T-helper 17 cell (primary cell): ENCODE data around the gene ABCA12. TPM values are rescaled to one million over a fixed set of nuclear protein-coding genes. Genes with fewer than 3 reads are reported as not detected.

Experiments
- ATAC-seq: fragments of 150-1000 bp; cut with Tn5 transposase; 2 replicates; pipeline ENCODE4 v1.10.0; 2021; ENCODE audit warnings: mild to moderate bottlenecking, moderate library complexity
- DNase-seq, 3 donors: peaks; one replicate each; pipeline versions ENCODE4 v3.0.0 to v3.0.0-alpha.2; 2020 to 2021
- H3K9me3 ChIP-seq: one replicate; pipeline ENCODE4 v1.7.0; 2013; ENCODE audit warnings: low read length, mild to moderate bottlenecking; ENCODE audit not compliant: control insufficient read depth, poor library complexity, severe bottlenecking
- H3K27ac Mint-ChIP-seq: one replicate; pipeline ENCODE4 v1.8.0; 2022; ENCODE audit warnings: mild to moderate bottlenecking, moderate library complexity, mixed read lengths
- H3K27me3 Mint-ChIP-seq: one replicate; pipeline ENCODE4 v1.8.0; 2022; ENCODE audit warnings: mixed read lengths
- H3K36me3 Mint-ChIP-seq: one replicate; pipeline ENCODE4 v1.8.0; 2022; ENCODE audit warnings: low read depth, mixed read lengths
- H3K4me1 Mint-ChIP-seq: one replicate; pipeline ENCODE4 v1.8.0; 2022; ENCODE audit warnings: mild to moderate bottlenecking, mixed read lengths
- H3K4me3 Mint-ChIP-seq: one replicate; pipeline ENCODE4 v1.8.0; 2022; ENCODE audit warnings: mild to moderate bottlenecking, moderate library complexity, mixed read lengths
- total RNA-seq, 4 donors: library from RNA in 2 of 4; stranded (reverse) in 2 of 4; gene quantifications; one replicate each; pipeline ENCODE4 v1.2.3 and lab custom pipeline; 2022 to 2026

ABCA12 gene
- total RNA-seq, 2 donors from 2014 or later: not detected

DNA sequence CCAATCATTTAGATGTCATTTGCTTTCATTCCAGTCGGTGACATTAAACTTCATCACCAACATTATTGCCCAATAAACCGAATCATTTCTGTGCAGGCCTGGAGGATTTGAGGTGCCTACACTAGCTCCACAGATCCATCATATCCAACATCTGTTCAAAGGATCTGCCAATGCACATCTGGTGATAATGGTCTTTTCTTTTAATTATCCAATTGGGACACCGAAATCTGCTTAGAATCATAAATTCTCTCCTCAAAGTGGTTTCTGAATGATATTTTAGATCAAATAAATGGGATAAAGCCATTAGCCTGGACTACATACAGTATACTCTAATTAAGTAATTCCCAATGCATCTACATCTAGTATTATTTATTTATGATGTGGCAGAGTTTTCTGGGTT lies 85.6 kb downstream of the ABCA12 start:
- H3K27me3 Mint-ChIP-seq: no peaks in the 10 kb centered on the region
- ATAC-seq (no peak), DNase-seq (no peak)
- H3K9me3 ChIP-seq: no peaks in the 10 kb centered on the region
- no peak overlapping the region for H3K4me3 Mint-ChIP-seq
- H3K27ac Mint-ChIP-seq: no peak overlapping the region
- no peaks in the 10 kb centered on the region for H3K4me1 Mint-ChIP-seq
- H3K36me3 Mint-ChIP-seq: no peaks in the 10 kb centered on the region

DNA sequence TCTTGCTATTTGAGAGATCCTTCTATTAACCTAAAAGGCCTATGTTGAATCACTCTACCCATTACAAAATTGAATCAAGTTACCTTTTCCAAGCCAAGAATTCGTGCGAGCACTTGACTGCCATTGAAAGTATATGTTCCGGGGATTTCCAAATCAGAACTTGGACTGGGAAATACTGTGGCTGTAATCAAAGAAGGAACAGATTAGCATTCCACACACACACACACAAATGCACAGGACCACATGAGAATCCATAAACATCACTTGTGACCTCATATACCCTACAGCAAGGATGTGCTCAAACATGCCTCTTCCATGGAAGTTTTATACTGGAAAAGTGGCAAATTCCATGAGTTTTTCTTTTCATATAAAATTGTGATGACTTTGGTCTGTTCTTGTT lies 86.0 kb downstream of the ABCA12 start:
- Mint-ChIP-seq H3K27ac (no peak overlapping the region), H3K27me3 (no peaks in the 10 kb centered on the region), H3K4me3 (no peak overlapping the region), H3K4me1 (no peaks in the 10 kb centered on the region), H3K36me3 (no peaks in the 10 kb centered on the region)
- no peaks in the 10 kb centered on the region for H3K9me3 ChIP-seq
- DNase-seq (no peak), ATAC-seq (no peak)

DNA sequence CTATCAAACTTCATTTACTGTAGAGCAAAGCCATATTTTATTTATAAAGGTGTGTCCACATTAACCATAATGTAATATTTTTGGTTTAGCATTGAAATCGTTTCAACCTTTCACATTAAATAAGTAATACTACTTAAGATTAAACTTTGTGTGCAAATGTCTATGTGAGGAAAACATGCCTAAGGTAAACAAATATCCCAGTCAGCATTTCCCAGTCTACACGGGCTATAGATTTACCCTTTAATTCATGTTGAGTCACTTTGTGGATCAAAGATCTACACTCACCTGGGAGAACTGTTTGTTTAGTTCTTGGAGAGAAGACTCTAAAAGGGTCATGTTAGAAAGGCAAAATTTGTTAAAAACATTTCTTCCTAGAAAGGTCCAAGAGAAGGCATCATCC lies 89.1 kb downstream of the ABCA12 start:
- ATAC-seq: no peak
- no peaks in the 10 kb centered on the region for H3K27me3 Mint-ChIP-seq

DNA sequence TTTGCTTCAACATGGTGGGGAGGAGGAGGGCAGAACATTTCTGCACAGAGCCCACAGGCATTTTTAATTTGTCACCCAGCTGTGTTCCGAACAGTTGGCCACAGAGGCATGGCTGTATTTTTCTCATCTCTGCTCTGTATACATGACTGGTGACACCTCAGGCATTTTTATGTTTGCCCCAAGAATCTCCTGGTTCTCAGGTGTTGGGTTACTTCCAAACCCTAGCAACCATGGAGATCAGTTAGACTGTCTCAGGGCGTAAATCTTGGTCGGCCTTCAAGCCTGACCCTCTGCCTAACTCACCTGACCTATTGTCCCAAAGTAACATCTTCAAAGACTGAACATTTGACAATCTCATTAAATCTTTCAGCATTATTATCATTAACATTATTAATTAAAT lies 100.0 kb downstream of the ABCA12 start:
- DNase-seq (no peak), ATAC-seq (no peak)
- no peaks in the 10 kb centered on the region for H3K9me3 ChIP-seq
- no peaks in the 10 kb centered on the region for H3K27me3 Mint-ChIP-seq
- H3K4me1 Mint-ChIP-seq: no peaks in the 10 kb centered on the region
- H3K27ac Mint-ChIP-seq: no peak overlapping the region
- no peak overlapping the region for H3K4me3 Mint-ChIP-seq
- H3K36me3 Mint-ChIP-seq: no peaks in the 10 kb centered on the region

More for the DNA sequence above, 89.1 kb downstream of the ABCA12 start:
- H3K9me3 ChIP-seq: no peaks in the 10 kb centered on the region
- Mint-ChIP-seq H3K4me1 (no peaks in the 10 kb centered on the region), H3K36me3 (no peaks in the 10 kb centered on the region), H3K27ac (no peak overlapping the region), H3K4me3 (no peak overlapping the region)
- no peak for DNase-seq

DNA sequence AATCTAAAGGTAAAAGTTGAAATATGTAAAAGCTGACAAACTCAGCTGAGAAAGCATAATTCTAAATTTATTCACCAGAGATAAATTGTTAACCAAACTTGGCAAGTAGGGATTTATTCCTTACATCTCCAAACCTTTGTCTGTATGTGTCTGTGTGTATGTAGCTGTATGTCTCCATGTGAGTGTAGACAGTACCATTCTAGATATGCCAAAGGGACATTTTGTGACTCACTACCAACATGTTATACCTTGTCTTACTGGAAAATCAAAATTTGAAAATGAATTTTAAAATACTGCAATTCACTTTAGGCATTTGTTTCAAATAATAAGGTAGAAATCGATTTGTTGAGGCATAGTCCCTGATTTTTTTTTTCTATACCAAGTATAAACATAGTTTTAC lies 102.1 kb downstream of the ABCA12 start:
- no peaks in the 10 kb centered on the region for H3K4me1 Mint-ChIP-seq
- no peak for DNase-seq
- ATAC-seq: no peak

DNA sequence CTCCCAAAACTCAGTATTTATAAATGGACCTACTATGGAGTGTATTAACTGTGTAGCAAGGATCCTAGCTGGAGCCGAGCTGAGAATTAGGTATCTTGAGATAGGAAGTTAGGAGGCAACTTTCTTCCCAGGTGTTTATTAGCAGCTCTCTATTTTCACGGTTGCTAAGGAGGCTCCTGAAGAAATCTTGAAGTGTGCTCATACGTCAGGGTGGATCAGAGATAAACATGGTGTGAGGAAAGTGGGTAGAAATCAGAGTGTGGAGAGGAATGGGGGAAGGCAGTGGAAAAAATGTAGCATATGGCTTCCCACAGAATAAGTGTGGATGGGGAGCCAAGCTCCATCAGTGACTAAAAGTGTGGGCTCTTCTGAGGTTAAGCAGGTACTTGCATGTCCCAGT lies 104.3 kb downstream of the ABCA12 start:
- Mint-ChIP-seq H3K36me3 (no peaks in the 10 kb centered on the region), H3K27me3 (no peaks in the 10 kb centered on the region), H3K4me3 (no peak overlapping the region), H3K27ac (no peak overlapping the region), H3K4me1 (no peaks in the 10 kb centered on the region)
- ATAC-seq (no peak), DNase-seq (no peak)
- H3K9me3 ChIP-seq: no peaks in the 10 kb centered on the region

More for the DNA sequence above, 102.1 kb downstream of the ABCA12 start:
- H3K27ac Mint-ChIP-seq: no peak overlapping the region
- no peaks in the 10 kb centered on the region for H3K27me3 Mint-ChIP-seq
- H3K9me3 ChIP-seq: no peaks in the 10 kb centered on the region
- H3K36me3 Mint-ChIP-seq: no peaks in the 10 kb centered on the region
- no peak overlapping the region for H3K4me3 Mint-ChIP-seq

DNA sequence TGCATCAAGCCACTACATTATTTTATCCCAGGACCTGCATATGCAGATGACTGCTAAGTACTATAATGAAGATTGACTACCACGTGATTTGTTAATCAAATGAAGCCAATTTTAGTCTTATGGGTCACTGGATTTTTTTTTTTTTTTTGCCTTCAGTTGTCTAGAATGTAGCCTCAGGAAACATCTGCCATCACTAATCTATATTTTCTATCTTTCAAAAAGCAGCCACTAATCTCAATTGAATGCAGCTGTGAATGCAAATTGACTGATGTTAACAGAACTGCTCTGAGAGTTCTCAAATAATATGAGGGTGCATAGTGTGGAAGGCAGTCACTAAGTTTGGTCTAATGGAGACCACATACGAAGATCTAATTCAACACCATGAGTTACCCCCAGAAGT lies 106.3 kb downstream of the ABCA12 start:
- ATAC-seq (no peak), DNase-seq (no peak)
- no peaks in the 10 kb centered on the region for H3K36me3 Mint-ChIP-seq
- H3K9me3 ChIP-seq: no peaks in the 10 kb centered on the region
- no peak overlapping the region for H3K27ac Mint-ChIP-seq
- H3K4me1 Mint-ChIP-seq: no peaks in the 10 kb centered on the region
- H3K4me3 Mint-ChIP-seq: no peak overlapping the region
- H3K27me3 Mint-ChIP-seq: no peaks in the 10 kb centered on the region

DNA sequence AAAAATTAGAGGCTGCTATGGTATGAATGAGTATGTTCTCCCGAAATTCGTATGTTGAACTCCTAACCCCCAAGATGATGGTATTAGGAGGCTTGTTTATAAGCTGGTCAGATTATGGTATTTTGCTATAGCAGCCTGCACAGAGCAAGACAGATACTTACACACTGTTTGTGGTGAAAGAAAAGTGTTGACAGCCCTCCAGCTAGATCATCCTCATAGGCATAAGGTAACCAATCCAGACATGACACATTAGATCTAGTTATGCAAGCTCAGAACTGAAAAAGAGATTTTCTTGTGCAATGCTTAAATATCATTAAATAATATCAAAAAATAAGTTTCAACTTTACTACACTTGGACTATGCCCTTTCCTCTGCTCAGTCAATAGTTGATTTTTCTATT lies 107.1 kb downstream of the ABCA12 start:
- Mint-ChIP-seq H3K27ac (no peak overlapping the region), H3K36me3 (no peaks in the 10 kb centered on the region), H3K4me3 (no peak overlapping the region), H3K4me1 (no peaks in the 10 kb centered on the region), H3K27me3 (no peaks in the 10 kb centered on the region)
- DNase-seq: no peak
- ATAC-seq: no peak
- H3K9me3 ChIP-seq: no peaks in the 10 kb centered on the region

DNA sequence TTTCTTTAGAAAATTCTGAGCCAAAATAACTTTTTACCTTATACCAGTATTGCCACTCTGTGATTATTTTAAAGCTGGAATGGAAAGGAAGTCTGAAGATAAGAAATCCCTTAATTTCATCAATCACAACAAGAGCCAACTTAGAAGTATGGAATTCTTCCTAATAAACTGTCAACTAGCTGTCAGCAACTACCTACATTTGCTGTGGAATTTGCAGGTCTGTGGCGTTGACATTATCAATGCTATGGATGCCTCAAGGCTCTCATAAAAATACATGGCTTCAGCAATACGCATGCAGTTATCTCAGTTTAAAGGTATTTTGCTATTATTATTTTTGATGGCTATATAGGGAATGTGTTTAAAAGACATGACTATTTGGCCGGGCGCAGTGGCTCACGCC lies 108.5 kb downstream of the ABCA12 start:
- no peak overlapping the region for H3K27ac Mint-ChIP-seq
- H3K4me1 Mint-ChIP-seq: no peaks in the 10 kb centered on the region
- no peaks in the 10 kb centered on the region for H3K36me3 Mint-ChIP-seq
- ATAC-seq (no peak), DNase-seq (no peak)
- H3K27me3 Mint-ChIP-seq: no peaks in the 10 kb centered on the region
- no peak overlapping the region for H3K4me3 Mint-ChIP-seq
- no peaks in the 10 kb centered on the region for H3K9me3 ChIP-seq

DNA sequence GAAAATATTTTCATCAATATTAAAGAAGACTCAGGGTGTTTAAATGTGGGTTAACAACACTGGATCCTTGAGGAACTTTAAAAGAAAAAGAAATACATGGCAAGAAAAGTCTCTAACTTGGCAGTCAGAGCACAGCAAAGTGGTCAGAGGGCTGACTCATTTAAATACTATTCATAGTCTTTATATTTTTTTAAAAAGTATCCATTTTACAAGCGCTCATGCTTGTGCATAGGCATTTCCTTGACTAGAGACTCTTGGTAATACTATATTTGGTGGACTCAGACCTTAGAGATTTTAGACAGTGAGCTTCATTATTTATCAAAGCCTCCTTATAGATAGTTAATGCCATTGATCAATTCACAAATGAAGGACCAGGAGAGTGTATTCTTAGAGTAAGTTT lies 110.2 kb downstream of the ABCA12 start:
- Mint-ChIP-seq H3K4me3 (no peak overlapping the region), H3K4me1 (no peaks in the 10 kb centered on the region), H3K36me3 (no peaks in the 10 kb centered on the region), H3K27me3 (no peaks in the 10 kb centered on the region), H3K27ac (no peak overlapping the region)
- ATAC-seq: no peak
- no peaks in the 10 kb centered on the region for H3K9me3 ChIP-seq
- DNase-seq: no peak

DNA sequence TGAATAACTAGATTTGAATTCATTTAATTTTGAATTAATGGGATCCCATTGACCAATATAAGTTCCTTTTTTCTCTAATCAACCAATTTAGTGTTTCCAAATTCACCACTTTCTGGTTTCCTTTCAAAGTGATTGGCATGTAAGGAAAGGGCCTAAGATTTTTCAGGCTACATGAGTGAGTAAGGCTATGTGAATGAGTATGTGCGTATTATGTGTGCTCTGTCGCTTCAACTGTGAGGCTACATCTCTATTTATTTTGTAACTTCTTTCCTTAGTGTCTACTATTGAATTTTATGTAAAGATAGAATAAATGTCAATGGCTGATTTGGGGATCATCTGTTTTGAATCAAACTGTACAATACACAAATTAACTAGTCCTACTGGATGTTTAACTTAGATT lies 110.6 kb downstream of the ABCA12 start:
- Mint-ChIP-seq H3K27me3 (peaks cover under 1% of the 10 kb centered on the region), H3K4me3 (no peak overlapping the region)
- ATAC-seq: no peak

DNA sequence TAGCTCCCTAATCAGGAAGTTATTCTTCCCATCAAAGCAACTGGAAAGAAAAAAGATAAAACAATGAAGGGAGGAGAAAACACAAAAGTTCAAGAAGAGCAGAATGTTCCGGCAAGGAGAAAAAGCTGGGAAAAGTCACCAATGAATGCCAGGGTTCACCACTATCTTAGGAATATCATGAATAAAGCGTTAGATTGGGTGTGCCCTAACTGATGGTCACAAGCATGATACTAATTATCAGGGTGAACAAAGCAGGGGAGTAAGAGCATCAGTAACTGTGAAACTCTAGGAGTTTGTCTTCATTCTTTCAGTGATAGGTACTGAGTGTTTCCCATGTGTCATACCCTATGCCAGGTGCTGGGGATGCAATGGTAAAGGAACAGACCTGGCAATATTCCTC lies 115.5 kb downstream of the ABCA12 start:
- peaks cover 17% of the 10 kb centered on the region for H3K27me3 Mint-ChIP-seq
- H3K4me3 Mint-ChIP-seq: no peak overlapping the region
- DNase-seq: no peak
- no peaks in the 10 kb centered on the region for H3K4me1 Mint-ChIP-seq
- no peak for ATAC-seq
- H3K36me3 Mint-ChIP-seq: no peaks in the 10 kb centered on the region
- no peaks in the 10 kb centered on the region for H3K9me3 ChIP-seq
- H3K27ac Mint-ChIP-seq: no peak overlapping the region

More for the DNA sequence above, 110.6 kb downstream of the ABCA12 start:
- Mint-ChIP-seq H3K27ac (no peak overlapping the region), H3K4me1 (no peaks in the 10 kb centered on the region), H3K36me3 (no peaks in the 10 kb centered on the region)
- no peak for DNase-seq
- H3K9me3 ChIP-seq: no peaks in the 10 kb centered on the region

DNA sequence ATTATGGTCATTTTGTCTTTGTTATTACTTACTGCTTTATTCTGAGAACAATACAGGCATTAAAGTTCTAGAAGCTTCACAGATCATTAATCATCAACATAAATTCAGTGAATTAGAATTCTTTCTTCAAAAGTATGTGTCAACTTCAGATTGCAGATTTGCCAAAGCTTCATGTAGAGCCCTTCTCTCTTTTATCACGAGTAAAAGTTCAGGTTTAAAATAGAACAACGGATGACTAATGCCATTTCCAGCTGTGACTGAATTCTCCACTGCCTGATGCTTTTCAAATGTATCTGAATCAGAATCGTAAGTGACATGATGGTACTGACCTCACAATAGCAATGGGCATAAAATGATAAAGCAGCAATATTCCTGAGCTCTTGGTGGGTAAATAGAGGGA lies 116.0 kb downstream of the ABCA12 start:
- H3K4me3 Mint-ChIP-seq: no peak overlapping the region
- peaks cover 17% of the 10 kb centered on the region for H3K27me3 Mint-ChIP-seq

DNA sequence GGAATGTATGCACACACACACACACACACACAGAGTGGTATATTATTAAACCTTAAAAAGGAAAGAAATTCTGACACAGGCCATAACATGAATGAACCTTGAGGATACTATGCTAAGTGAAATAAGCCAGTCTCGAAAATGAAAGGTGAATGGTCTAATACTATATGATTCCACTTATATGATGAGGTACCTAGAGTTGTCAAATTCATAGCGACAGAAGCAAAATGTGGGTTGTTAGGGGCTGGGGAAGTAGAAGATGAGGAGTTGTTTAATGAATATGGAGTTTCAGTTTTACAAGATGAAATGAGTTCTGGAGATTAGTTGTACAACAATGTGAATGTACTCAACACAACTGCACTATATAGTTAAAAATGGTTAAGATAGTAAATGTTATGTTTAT lies 118.1 kb downstream of the ABCA12 start:
- Mint-ChIP-seq H3K4me3 (no peak overlapping the region), H3K36me3 (no peaks in the 10 kb centered on the region), H3K27me3 (peaks cover 17% of the 10 kb centered on the region), H3K27ac (no peak overlapping the region), H3K4me1 (no peaks in the 10 kb centered on the region)
- DNase-seq (no peak), ATAC-seq (no peak)
- no peaks in the 10 kb centered on the region for H3K9me3 ChIP-seq

More for the DNA sequence above, 116.0 kb downstream of the ABCA12 start:
- no peaks in the 10 kb centered on the region for H3K9me3 ChIP-seq
- Mint-ChIP-seq H3K27ac (no peak overlapping the region), H3K36me3 (no peaks in the 10 kb centered on the region), H3K4me1 (no peaks in the 10 kb centered on the region)
- DNase-seq (no peak), ATAC-seq (no peak)
